K562 (cell line): Measurements from ENCODE around the gene PURA. TPM values are rescaled to one million over a fixed set of nuclear protein-coding genes. Genes with fewer than 3 reads are reported as not detected.

ENCODE experiments used
- CBX3 ChIP-seq, 2 experiments: IDR thresholded peaks; 1 replicate in 1 of 2; 2 replicates in 1 of 2; pipeline ENCODE4 v1.6.1; 2012; ENCODE audit warnings: inconsistent platforms in 2 of 2, low read length in 2 of 2, borderline replicate concordance in 1 of 2, control low read depth in 1 of 2
- HDAC3 ChIP-seq: fragments of 450-650 bp; IDR thresholded peaks from 2 replicates; pipeline ENCODE4 v1.6.1; 2018; ENCODE audit warnings: borderline replicate concordance, mild to moderate bottlenecking, moderate library complexity; ENCODE audit not compliant: partially characterized antibody
- HNRNPH1 ChIP-seq: fragments of 200-400 bp; formaldehyde crosslinking; optimal IDR thresholded peaks from 2 replicates; pipeline ENCODE3; 2017; ENCODE audit warnings: low read depth, mild to moderate bottlenecking, low read length, moderate library complexity
- L3MBTL2 ChIP-seq: fragments of 450-650 bp; IDR thresholded peaks from 2 replicates; pipeline ENCODE4 v1.6.1; 2016; ENCODE audit warnings: mild to moderate bottlenecking, moderate library complexity
- MIER1 ChIP-seq: fragments of 450-650 bp; IDR thresholded peaks from 2 replicates; pipeline ENCODE4 v1.6.1; 2016; ENCODE audit warnings: antibody characterized with exemption, mild to moderate bottlenecking, low read depth
- NFE2L1 ChIP-seq: fragments of 450-650 bp; IDR thresholded peaks from 2 replicates; pipeline ENCODE4 v1.6.1; 2016; ENCODE audit warnings: missing genetic modification characterization, low read depth, mild to moderate bottlenecking, missing compliant biosample characterization, moderate library complexity, borderline replicate concordance
- POLR2G ChIP-seq: fragments of 200-400 bp; formaldehyde crosslinking; IDR thresholded peaks from 2 replicates; pipeline ENCODE4 v1.6.1; 2017; ENCODE audit warnings: low read depth, mild to moderate bottlenecking, antibody characterized with exemption, low read length, moderate library complexity
- RHOXF2B ChIP-seq: fragments of 250-450 bp; sonication (Bioruptor Pico); conservative IDR thresholded peaks from 2 replicates; pipeline ENCODE4 v1.5.1; 2021
- STAT5B ChIP-seq: fragments of 250-450 bp; sonication (Bioruptor Pico); IDR thresholded peaks from 2 replicates; pipeline ENCODE4 v1.8.0; 2021; ENCODE audit warnings: mild to moderate bottlenecking, inconsistent platforms
- XRCC3 ChIP-seq: fragments of 450-650 bp; IDR thresholded peaks from 2 replicates; pipeline ENCODE4 v1.6.1; 2017; ENCODE audit warnings: mild to moderate bottlenecking, moderate library complexity
- ZBED1 ChIP-seq: IDR thresholded peaks from 2 replicates; pipeline ENCODE4 v1.6.1; 2014
- ZFPM2 ChIP-seq: fragments of 250-450 bp; sonication (Bioruptor Pico); IDR thresholded peaks from 2 replicates; pipeline ENCODE4 v1.5.1; 2022; ENCODE audit warnings: mild to moderate bottlenecking
- ZNF253 ChIP-seq: fragments of 250-450 bp; sonication (Bioruptor Pico); conservative IDR thresholded peaks from 2 replicates; pipeline ENCODE4 v1.6.1; 2021; ENCODE audit warnings: mild to moderate bottlenecking
- ZNF57 ChIP-seq: fragments of 450-650 bp; formaldehyde crosslinking; IDR thresholded peaks from 2 replicates; pipeline ENCODE4 v1.4.0; 2020; ENCODE audit warnings: mild to moderate bottlenecking, moderate library complexity
- polyA plus RNA-seq, 8 experiments: library from polyadenylated mRNA; depleted of rRNA in 4 of 8; stranded (reverse) in 5 of 8; unstranded in 3 of 8; fragments of >200 nt; fragmentation: Nextera tagmentation in 2 of 8; fragmentation: Illumina TruSeq in 1 of 8; extraction: Ambion mirVana in 2 of 8; extraction: Trizol in 1 of 8; gene quantifications; 2 replicates each; pipeline versions ENCODE4 v1.2.1 to v1.2.3, GENCODE V29; 2011 to 2014; ENCODE audit warnings: inconsistent platforms in 1 of 8, missing spikeins in 1 of 8
- total RNA-seq, 7 experiments: library from RNA; depleted of rRNA in 6 of 7; stranded (reverse); fragments of >200 nt in 6 of 7; fragmentation: Illumina TruSeq in 2 of 7; extraction: Trizol in 2 of 7; gene quantifications; 2 replicates each; pipeline versions ENCODE4 v1.2.1 to v1.2.3, GENCODE V29; 2011 to 2021; ENCODE audit warnings: low replicate concordance in 1 of 7
- TF ChIP-seq, protein P1 (sequence below): fragments of 250-450 bp; sonication (Bioruptor Pico); IDR thresholded peaks from 2 replicates; pipeline ENCODE4 v1.4.0; 2020; ENCODE audit warnings: mild to moderate bottlenecking, moderate library complexity
- TF ChIP-seq, protein P2 (sequence below): fragments of 450-650 bp; formaldehyde crosslinking; IDR thresholded peaks from 2 replicates; pipeline ENCODE4 v1.4.0; 2020; ENCODE audit warnings: mild to moderate bottlenecking, moderate library complexity
- TF ChIP-seq, protein P3 (sequence below), 2 experiments: fragments of 450-650 bp in 1 of 2; sonication (generic) in 1 of 2; formaldehyde crosslinking in 1 of 2; IDR thresholded peaks in 1 of 2; conservative IDR thresholded peaks in 1 of 2; 2 replicates each; pipeline versions ENCODE4 v1.6.1 to v1.8.1; 2016 to 2023; ENCODE audit warnings: mild to moderate bottlenecking in 2 of 2, moderate library complexity in 2 of 2, inconsistent platforms in 1 of 2, missing genetic modification reagents in 1 of 2
- TF ChIP-seq, protein P4 (sequence below): fragments of 450-650 bp; conservative IDR thresholded peaks from 2 replicates; pipeline ENCODE4 v1.6.1; 2016; ENCODE audit warnings: missing genetic modification characterization, low read depth, mild to moderate bottlenecking, missing compliant biosample characterization, moderate library complexity
- TF ChIP-seq, protein P5 (sequence below): IDR thresholded peaks from 3 replicates; pipeline ENCODE4 v1.6.1; 2011; ENCODE audit warnings: borderline replicate concordance, mild to moderate bottlenecking, moderate library complexity; ENCODE audit not compliant: insufficient read length; ENCODE audit errors: extremely low read depth

The PURA gene
- total and polyA plus RNA-seq, 9 of the 15 experiments (the other 6 are each of a cell fraction or from before 2014, with no cell fraction given) = 3.2 to 11.1 (median 5.4) TPM

DNA sequence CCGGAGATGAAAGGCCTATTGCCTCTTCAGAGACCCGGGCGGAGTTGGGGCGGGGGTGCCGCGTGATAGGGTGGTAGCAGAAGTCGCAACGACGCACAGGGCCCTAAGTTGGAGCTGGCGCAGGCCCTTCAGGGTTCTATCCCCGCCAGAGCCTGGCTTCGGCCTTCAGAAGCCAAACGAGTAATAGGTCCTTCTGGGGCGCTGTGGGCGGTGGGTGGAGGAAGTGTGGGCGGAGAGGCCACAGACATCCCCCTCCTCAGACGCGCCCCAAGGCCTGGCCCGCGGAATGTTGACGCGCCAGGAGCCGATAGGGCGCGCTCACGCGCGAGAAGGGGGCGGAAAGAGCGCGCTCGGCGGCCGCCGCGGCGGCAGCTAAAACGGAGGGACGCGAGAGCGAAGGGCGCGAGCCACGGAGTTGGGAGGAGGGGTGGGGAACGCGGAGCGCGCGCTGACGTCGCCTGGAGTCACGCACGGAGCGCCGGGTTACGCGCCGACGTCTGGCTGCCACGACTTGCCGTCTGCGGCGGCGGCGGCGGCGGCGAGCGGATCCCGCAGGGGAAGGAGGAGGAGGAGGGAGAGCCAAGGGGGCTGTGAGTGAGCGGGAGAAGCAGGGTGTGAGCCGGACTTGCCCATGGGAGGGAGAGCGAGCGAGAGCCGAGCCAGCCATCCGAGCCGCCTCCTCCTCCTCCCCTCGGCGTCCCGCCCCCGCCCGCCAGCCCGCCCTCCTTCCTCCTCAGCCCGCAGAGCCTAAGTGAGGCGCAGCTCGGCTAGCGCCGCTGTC, 6.4 kb upstream of the PURA start (continued):
- TF ChIP-seq, protein P1, sequence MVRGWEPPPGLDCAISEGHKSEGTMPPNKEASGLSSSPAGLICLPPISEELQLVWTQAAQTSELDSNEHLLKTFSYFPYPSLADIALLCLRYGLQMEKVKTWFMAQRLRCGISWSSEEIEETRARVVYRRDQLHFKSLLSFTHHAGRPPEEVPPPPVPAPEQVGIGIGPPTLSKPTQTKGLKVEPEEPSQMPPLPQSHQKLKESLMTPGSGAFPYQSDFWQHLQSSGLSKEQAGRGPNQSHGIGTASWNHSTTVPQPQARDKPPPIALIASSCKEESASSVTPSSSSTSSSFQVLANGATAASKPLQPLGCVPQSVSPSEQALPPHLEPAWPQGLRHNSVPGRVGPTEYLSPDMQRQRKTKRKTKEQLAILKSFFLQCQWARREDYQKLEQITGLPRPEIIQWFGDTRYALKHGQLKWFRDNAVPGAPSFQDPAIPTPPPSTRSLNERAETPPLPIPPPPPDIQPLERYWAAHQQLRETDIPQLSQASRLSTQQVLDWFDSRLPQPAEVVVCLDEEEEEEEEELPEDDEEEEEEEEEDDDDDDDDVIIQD (CRISPR knock-in tag) = no peak
- TF ChIP-seq, protein P2, sequence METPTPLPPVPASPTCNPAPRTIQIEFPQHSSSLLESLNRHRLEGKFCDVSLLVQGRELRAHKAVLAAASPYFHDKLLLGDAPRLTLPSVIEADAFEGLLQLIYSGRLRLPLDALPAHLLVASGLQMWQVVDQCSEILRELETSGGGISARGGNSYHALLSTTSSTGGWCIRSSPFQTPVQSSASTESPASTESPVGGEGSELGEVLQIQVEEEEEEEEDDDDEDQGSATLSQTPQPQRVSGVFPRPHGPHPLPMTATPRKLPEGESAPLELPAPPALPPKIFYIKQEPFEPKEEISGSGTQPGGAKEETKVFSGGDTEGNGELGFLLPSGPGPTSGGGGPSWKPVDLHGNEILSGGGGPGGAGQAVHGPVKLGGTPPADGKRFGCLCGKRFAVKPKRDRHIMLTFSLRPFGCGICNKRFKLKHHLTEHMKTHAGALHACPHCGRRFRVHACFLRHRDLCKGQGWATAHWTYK (CRISPR knock-in tag) = peak; percentile 67; the same call in 1 of the 2 replicates
- no peak for TF ChIP-seq RHOXF2B (CRISPR knock-in tag)
- peak; percentile 96 for TF ChIP-seq L3MBTL2
- TF ChIP-seq, protein P3, sequence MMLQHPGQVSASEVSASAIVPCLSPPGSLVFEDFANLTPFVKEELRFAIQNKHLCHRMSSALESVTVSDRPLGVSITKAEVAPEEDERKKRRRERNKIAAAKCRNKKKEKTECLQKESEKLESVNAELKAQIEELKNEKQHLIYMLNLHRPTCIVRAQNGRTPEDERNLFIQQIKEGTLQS (IDR thresholded peaks at IDR 0.05) = no peak
- TF ChIP-seq, protein P3 (CRISPR knock-in tag; conservative IDR thresholded peaks at IDR 0.05) = no peak
- no peak for TF ChIP-seq MIER1
- TF ChIP-seq XRCC3 = no peak
- TF ChIP-seq, protein P4, sequence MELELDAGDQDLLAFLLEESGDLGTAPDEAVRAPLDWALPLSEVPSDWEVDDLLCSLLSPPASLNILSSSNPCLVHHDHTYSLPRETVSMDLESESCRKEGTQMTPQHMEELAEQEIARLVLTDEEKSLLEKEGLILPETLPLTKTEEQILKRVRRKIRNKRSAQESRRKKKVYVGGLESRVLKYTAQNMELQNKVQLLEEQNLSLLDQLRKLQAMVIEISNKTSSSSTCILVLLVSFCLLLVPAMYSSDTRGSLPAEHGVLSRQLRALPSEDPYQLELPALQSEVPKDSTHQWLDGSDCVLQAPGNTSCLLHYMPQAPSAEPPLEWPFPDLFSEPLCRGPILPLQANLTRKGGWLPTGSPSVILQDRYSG (tag) = peak; percentile 49; the same call in 1 of the 2 replicates
- no peak for TF ChIP-seq ZFPM2 (CRISPR knock-in tag)
- no peak for TF ChIP-seq ZBED1
- peak; percentile 93 for TF ChIP-seq POLR2G
- no peak for TF ChIP-seq CBX3 (IDR thresholded peaks at IDR 0.05; ENCODE audit: borderline replicate concordance in 1 of 2, low read length in 2 of 2)
- no peak for TF ChIP-seq ZNF253
- no peak for TF ChIP-seq HNRNPH1
- TF ChIP-seq NFE2L1 (tag) = no peak
- TF ChIP-seq, protein P5, sequence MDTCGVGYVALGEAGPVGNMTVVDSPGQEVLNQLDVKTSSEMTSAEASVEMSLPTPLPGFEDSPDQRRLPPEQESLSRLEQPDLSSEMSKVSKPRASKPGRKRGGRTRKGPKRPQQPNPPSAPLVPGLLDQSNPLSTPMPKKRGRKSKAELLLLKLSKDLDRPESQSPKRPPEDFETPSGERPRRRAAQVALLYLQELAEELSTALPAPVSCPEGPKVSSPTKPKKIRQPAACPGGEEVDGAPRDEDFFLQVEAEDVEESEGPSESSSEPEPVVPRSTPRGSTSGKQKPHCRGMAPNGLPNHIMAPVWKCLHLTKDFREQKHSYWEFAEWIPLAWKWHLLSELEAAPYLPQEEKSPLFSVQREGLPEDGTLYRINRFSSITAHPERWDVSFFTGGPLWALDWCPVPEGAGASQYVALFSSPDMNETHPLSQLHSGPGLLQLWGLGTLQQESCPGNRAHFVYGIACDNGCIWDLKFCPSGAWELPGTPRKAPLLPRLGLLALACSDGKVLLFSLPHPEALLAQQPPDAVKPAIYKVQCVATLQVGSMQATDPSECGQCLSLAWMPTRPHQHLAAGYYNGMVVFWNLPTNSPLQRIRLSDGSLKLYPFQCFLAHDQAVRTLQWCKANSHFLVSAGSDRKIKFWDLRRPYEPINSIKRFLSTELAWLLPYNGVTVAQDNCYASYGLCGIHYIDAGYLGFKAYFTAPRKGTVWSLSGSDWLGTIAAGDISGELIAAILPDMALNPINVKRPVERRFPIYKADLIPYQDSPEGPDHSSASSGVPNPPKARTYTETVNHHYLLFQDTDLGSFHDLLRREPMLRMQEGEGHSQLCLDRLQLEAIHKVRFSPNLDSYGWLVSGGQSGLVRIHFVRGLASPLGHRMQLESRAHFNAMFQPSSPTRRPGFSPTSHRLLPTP = no peak
- no peak for TF ChIP-seq STAT5B (CRISPR knock-in tag)
- no peak for TF ChIP-seq ZNF57 (CRISPR knock-in tag)
- TF ChIP-seq HDAC3 = no peak
